SK-N-MC (cell line): ENCODE data around the gene RGS19.

Experiments
- EZH2 ChIP-seq: fragments of 200-600 bp; sonication (generic); IDR thresholded peaks from one replicate; pipeline ENCODE4 v1.6.1; 2017; ENCODE audit warnings: antibody characterized with exemption
- FOXP2 ChIP-seq: optimal IDR thresholded peaks from 2 replicates; pipeline ENCODE3; 2011; ENCODE audit warnings: mild to moderate bottlenecking, moderate library complexity; ENCODE audit not compliant: insufficient read depth; ENCODE audit errors: extremely low read length, control extremely low read depth
- POLR2AphosphoS5 ChIP-seq: IDR thresholded peaks from 2 replicates; pipeline ENCODE4 v1.6.1; 2012; ENCODE audit warnings: mild to moderate bottlenecking, low read depth, low read length, borderline replicate concordance

DNA sequence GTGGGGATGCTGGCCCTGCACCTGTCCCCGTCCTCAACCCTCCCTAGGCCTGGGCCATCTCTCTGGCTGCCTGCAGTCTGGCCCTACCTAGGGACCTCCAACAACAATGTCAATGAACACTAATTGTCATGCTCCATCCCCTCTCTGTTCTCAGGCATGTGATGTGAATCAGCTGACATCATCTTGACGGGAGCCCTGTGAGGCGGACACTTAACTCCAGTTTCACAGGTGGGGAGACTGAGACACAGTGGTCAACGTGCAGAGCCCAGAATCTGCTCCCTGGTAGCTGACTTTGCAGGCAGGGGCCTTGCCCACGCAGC is 17.1 kb downstream of the RGS19 start:
- TF ChIP-seq POLR2AphosphoS5 = no peak
- no peak for TF ChIP-seq EZH2
- no peak for TF ChIP-seq FOXP2
